ENCODE results near the gene SMCR8.
A peak's percentile ranks its signal among the peaks of the same experiment; 100 is the strongest.

GRCh38 chr17:18360518-18360917, 45.4 kb downstream of the SMCR8 start:
- TF ChIP-seq CTCF (IDR thresholded peaks at IDR 0.05; ENCODE audit: low read depth, low read length, missing input control) (no peak), TAF1 (conservative IDR thresholded peaks at IDR 0.05) (no peak), JUND (IDR thresholded peaks at IDR 0.05) (peak in 1 of 2 donors; percentile 26), RAD21 (IDR thresholded peaks at IDR 0.05) (peak in 1 of 2 donors; percentile 14)

Measured in liver (tissue), 3 donors.